HG03103 (cell line): ENCODE results near the gene DDR1.

ENCODE experiments used
- ATAC-seq: cut with Tn5 transposase; IDR thresholded peaks from one replicate; pipeline ENCODE4 v1.9.1; 2021; ENCODE audit warnings: low read depth; ENCODE audit not compliant: unreplicated experiment

DDR1 gene

DNA sequence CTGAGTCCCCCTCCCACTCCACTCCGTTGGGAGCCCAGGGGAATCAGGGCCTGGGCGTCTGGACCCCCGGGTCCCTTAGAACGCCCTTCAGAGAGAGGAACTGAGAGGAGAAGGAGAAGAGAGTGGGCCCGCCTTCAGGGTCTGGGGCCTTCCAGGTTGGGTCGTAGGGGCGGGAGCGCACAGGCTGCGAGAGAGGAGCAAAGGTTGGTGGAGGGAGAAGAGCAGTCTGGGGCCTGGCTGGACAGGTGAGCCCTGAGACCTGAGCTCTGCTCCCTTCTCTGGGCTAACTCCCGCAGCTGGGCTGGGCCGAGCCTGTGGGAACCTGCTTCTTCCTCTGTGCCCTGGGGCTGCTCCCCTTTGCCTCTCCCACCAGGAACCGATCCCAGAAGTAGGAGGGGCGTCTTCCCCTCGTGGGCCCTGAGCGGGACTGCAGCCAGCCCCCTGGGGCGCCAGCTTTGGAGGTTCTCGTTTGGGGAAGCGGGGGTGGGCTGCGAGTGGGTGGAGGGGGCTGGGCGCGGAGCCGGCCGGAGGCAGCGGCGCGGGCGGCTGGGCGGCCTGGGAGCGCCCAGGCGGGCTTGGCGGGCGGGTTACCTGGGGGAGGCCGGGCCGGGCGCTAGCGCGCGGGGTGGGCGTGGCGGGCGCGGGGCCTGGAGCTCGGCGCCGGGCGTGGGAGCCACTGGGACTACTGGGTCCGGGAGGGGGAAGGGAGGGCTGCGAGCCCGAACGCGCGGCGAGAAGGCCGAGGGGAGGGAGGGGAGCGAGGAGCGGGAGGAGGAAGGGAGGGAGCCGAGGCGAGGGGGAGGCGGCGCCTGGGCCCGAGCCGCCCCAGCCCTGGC is at the start of gene DDR1:
Gene DDR1, plus strand, starts transcription at position 835 of the 836 bp plus-strand sequence. CDS start 4,211 bp downstream, outside the sequence.
- ATAC-seq: no peak

- no peak for ATAC-seq
Measured at GRCh38 chr6:30834646-30835045, 49.7 kb upstream of the DDR1 start.

- no peak for ATAC-seq
Measured at GRCh38 chr6:30835576-30835975, 48.7 kb upstream of the DDR1 start.

GRCh38 chr6:30836431-30836866 is 47.9 kb upstream of the DDR1 start:
- no peak for ATAC-seq

- ATAC-seq: no peak
Measured at GRCh38 chr6:30836957-30837356, 47.4 kb upstream of the DDR1 start.

DNA sequence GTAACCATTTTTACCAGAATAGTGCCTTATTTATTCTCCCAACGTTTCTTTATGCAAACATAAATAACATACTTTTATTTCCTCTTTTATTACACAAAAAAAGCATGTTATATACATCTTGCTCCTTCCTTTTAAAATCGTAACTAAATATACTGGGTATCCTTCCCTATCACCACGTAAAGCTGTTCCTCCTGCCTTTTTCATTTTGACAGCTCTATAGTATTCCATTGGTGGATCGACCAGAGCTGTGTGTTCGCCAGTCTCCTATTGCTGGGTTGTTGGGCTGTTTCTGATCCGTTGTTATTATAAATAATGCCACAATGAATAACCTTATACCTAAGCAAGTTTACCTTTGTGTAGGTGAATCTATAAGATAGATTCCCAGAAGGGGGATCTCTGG is 46.9 kb upstream of the DDR1 start:
- ATAC-seq: no peak

DNA sequence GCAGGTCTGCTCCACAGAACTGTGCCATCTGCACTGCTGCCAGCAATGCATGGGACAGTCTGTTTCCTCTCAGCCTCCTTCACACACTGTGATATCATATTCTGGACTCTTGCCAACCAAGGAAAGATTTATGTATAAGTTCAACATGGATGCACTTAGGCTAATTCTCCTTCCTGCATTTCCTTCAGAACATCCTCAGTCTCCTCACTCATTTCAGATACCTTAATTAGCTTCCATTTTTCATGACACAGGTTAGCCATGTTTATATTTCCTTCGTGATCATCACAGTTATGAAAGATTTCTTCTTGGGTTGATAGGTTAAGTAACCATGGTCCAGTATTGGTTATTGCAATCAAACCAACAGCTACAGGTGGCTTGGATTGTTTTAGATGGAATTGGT is 46.4 kb upstream of the DDR1 start:
- ATAC-seq: no peak

GRCh38 chr6:30839671-30840070 is 44.6 kb upstream of the DDR1 start:
- ATAC-seq: no peak

DNA sequence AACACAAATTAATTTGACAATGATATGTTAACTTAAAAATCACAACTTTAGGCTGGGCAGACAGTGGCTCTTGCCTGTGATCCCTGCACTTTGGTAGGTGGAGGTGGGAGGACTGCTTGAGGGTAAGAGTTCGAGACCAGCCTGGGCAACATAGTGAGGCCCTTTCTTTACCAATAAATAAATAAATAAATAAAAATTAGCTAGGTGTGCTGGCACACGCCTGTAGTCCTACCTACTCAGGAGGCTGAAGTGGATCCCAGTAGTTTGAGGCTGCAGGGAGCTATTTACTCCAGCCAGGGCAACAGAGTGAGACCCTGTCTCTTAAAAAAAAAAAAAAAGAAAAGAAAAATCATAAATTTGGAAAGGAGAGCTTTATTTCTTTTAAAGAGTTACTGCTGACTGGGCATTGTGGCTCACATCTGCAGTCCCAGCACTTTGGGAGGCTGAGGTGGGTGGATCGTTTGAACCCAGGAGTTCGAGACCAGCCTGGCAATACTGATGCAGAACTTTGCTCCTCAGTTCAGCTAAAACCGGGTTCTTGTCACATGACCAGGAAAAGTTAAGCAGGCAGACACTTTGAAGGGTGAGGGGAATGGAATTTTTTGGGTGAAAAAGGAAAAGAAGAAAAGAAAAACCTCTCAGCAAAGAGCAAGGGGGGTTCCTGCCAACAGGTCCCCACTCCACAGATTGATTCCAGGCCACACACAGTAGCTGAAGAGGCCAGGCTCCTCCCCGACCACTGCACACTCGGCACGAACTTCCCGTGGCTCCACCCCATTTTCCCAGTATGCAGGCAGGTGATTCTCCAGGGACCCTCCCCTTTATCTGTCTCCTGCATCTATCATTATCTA is 44.0 kb upstream of the DDR1 start:
- ATAC-seq: no peak

GRCh38 chr6:30840935-30841643 is 43.2 kb upstream of the DDR1 start:
- ATAC-seq: no peak

DNA sequence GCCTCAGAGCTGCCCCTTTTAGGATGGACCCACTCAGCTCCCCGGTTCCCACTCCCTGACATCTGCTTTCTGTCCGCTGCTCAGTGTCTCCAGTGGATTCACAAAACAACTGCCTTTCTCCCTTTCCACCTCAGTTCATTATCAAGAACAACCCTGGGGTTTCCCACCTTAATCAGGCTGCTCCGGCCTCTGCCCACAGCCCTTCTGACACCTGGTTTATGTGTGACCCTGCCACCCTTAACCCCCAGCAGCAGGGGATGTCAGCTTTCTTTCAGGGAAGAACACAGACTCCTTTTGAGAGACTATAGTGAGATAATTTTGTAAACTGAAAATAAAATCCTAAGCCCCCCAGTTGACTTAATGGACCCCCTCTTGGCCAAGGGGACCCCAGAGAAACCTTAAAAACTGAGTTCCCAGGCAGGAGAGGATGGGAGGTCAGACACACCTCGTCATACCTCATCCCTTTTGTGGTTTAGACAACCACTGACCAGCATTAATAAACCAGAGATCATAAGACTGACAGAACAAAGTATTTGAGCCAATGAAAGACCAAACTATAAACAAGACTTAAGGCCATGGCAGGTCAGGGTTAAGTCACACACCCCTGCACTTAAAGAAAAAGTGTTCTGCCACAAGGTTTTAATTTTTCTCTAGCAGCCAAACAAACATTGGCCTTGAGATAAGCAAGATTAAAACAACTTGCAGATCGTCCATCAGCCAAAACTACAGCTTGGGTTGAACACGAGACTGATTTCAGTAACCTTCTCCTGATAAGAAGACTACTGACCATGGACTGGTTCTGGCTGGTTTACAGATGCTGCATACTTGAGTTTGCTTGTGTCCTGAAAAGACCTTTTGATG is 42.4 kb upstream of the DDR1 start:
- ATAC-seq: no peak

GRCh38 chr6:30842754-30843610 is 41.3 kb upstream of the DDR1 start:
- no peak for ATAC-seq

- ATAC-seq: no peak
Measured at GRCh38 chr6:30843611-30843998, 40.7 kb upstream of the DDR1 start.

DNA sequence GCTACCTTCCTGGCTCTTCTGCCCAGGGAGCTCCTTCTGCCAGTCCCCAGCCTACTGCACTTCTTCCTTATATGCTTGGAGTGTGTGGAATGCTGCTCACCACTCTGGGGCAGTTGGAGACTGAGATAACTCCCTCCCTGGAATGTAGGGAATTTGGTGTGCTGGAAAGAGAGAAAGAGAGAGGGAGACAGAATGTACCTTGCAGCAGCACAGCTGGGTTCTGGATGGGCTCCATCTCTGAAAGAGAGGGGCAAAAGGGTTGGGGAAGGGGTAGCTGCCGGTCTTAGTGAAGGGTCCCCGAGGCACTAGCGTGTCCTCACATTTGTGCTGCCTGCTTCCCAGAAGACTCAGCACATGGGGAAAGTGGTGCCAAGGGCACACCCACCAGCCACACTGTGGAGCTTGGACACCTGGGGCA is 40.2 kb upstream of the DDR1 start:
- no peak for ATAC-seq

DNA sequence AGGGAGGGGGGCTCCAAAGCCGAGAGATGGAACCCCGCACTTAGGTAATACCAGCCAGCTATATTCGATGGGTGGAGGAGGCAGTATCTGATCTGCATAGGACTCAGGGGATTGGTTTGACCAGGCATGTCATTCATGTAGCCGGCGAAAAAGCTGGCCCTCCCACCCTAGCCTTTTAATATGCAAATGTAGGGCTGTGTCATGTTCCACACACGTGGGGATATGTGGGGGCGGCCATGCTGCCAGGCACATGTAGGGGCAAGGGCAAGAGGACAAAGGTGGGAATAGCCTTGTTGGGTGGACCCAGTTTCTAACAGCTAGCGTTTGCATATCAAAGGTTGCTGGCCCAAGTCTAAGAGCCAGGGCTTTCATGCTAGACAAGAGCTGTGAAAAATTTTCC is 39.1 kb upstream of the DDR1 start:
- ATAC-seq: no peak

- ATAC-seq: no peak
Measured at GRCh38 chr6:30847421-30847970, 36.8 kb upstream of the DDR1 start.

DNA sequence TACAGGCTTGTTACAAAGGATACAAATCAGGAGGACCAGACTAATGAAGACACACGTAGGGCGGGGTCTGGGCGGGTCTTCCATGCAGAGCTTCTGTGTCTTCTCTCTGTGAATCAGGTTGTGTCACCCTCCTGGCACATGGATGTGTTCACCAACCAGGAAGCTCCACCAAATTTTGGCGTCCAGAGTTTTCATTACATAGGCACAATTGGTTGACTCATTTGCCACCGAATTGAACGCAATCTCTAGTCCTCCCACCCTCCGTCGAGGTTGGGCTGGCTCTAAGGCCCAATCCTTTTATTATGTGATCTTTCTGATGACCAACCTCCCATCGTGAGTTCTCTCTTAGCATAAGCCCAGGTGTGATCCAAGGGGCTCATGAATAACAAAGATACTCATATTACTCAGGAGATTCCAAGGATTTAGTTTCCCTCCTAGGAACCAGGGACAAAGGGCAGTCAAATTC is 36.3 kb upstream of the DDR1 start:
- ATAC-seq: no peak

- ATAC-seq: no peak
Measured at GRCh38 chr6:30849903-30850651, 34.2 kb upstream of the DDR1 start.
